ENCODE data around the gene R3HDML. TPM values are rescaled to one million over a fixed set of nuclear protein-coding genes. Genes with fewer than 3 reads are reported as not detected.

The R3HDML gene
- total RNA-seq, 2 donors from 2014 or later = not detected

DNA sequence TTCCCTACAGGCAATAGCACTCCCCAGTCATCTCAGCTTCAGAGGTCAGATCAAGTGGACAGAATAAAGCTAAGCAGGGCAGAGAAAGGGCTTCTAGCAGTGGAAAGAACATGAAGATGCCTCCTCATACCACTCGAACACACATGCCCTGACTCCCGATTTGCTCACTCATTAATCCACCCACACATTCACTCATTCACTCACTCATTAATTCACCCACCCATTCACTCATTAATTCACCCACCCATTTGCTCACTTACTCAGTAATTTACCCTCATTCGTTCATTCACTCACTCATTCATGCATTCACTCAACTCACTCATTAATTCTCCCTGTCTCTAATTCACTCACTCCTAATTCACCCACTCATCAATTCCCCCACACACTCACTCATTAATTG lies 62.6 kb downstream of the R3HDML start:
- peaks cover 73% of the 10 kb centered on the region for H3K4me1 Mint-ChIP-seq
- H3K36me3 Mint-ChIP-seq (ENCODE audit: low read depth) = no peaks in the 10 kb centered on the region
- H3K9ac ChIP-seq (ENCODE audit: extremely low read depth, low read length, poor library complexity, severe bottlenecking) = no peak overlapping the region
- no peak overlapping the region for H3K4me3 Mint-ChIP-seq
- peaks cover 5% of the 10 kb centered on the region for H3K36me3 ChIP-seq (ENCODE audit: control insufficient read depth, insufficient read depth, low read length)
- no peaks in the 10 kb centered on the region for H3K27me3 ChIP-seq (ENCODE audit: control insufficient read depth, insufficient read depth, low read length, poor library complexity, severe bottlenecking)
- H3K27ac Mint-ChIP-seq = no peak overlapping the region
- TF ChIP-seq, protein P1, sequence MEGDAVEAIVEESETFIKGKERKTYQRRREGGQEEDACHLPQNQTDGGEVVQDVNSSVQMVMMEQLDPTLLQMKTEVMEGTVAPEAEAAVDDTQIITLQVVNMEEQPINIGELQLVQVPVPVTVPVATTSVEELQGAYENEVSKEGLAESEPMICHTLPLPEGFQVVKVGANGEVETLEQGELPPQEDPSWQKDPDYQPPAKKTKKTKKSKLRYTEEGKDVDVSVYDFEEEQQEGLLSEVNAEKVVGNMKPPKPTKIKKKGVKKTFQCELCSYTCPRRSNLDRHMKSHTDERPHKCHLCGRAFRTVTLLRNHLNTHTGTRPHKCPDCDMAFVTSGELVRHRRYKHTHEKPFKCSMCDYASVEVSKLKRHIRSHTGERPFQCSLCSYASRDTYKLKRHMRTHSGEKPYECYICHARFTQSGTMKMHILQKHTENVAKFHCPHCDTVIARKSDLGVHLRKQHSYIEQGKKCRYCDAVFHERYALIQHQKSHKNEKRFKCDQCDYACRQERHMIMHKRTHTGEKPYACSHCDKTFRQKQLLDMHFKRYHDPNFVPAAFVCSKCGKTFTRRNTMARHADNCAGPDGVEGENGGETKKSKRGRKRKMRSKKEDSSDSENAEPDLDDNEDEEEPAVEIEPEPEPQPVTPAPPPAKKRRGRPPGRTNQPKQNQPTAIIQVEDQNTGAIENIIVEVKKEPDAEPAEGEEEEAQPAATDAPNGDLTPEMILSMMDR (conservative IDR thresholded peaks at IDR 0.05) = no peak
- H3K9me3 ChIP-seq (ENCODE audit: control insufficient read depth, low read length) = no peaks in the 10 kb centered on the region
- H3K9me3 Mint-ChIP-seq = no peaks in the 10 kb centered on the region
- peak; percentile 17 for DNase-seq
- H3K4me3 ChIP-seq (ENCODE audit: low read length) = no peak overlapping the region
- WGBS, 2 experiments (ENCODE audit: insufficient coverage in 1 of 2, insufficient read length in 1 of 2) = 79 to 90% methylated on average over 3 of the region's 3 CpGs
- no peaks in the 10 kb centered on the region for H3K27me3 Mint-ChIP-seq (ENCODE audit: insufficient read depth)
- no peak overlapping the region for H3K27ac ChIP-seq (ENCODE audit: low read depth, low read length)
- peaks cover 23% of the 10 kb centered on the region for H3K4me1 ChIP-seq (ENCODE audit: control insufficient read depth, insufficient read depth, low read length)

DNA sequence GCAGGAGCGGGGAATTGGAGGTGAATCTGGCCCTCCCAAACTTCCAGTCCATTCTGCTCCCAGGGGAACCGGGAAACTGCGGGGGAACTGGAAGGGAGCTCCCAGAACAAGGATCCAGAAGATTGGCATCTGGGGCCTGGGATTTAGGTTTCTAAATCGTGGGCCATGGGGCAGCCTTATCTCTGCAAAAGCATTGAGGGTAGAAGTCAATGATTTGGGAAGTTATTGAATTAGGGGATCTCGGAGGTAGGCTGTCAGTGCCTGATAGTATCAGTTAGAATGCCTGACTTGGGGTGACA lies 63.8 kb downstream of the R3HDML start:
- no peak overlapping the region for H3K27ac ChIP-seq (ENCODE audit: low read depth, low read length)
- no peak overlapping the region for H3K9ac ChIP-seq (ENCODE audit: extremely low read depth, low read length, poor library complexity, severe bottlenecking)
- peaks cover 5% of the 10 kb centered on the region for H3K36me3 ChIP-seq (ENCODE audit: control insufficient read depth, insufficient read depth, low read length)
- Mint-ChIP-seq H3K9me3 (no peaks in the 10 kb centered on the region), H3K4me1 (peaks cover 71% of the 10 kb centered on the region), H3K36me3 (ENCODE audit: low read depth) (no peaks in the 10 kb centered on the region), H3K27me3 (ENCODE audit: insufficient read depth) (no peaks in the 10 kb centered on the region), H3K4me3 (peak overlapping the region; percentile 39), H3K27ac (peak overlapping the region; percentile 85)
- peak; percentile 42 for DNase-seq
- peaks cover 25% of the 10 kb centered on the region for H3K4me1 ChIP-seq (ENCODE audit: control insufficient read depth, insufficient read depth, low read length)
- no peaks in the 10 kb centered on the region for H3K9me3 ChIP-seq (ENCODE audit: control insufficient read depth, low read length)
- 77 to 88% methylated on average over 5 of the region's 5 CpGs for WGBS, 2 experiments (ENCODE audit: insufficient coverage in 1 of 2, insufficient read length in 1 of 2)
- TF ChIP-seq, protein P1 (conservative IDR thresholded peaks at IDR 0.05) = no peak
- no peak overlapping the region for H3K4me3 ChIP-seq (ENCODE audit: low read length)
- no peaks in the 10 kb centered on the region for H3K27me3 ChIP-seq (ENCODE audit: control insufficient read depth, insufficient read depth, low read length, poor library complexity, severe bottlenecking)

Other genes starting within 250 kb of the R3HDML start
- 1 to 10 TPM in 1 of 2 donors, under 1 TPM in 1; 0.86 to 1.0 TPM for gene JPH2, start 149.9 kb upstream of the R3HDML start, total RNA-seq
- 10 to 100 TPM; 34.2 to 38.7 TPM for gene OSER1, start 126.3 kb upstream of the R3HDML start, total RNA-seq
- 1 to 10 TPM in 1 of 2 donors, not detected in 1; 1.9 TPM for gene GDAP1L1, start 89.7 kb upstream of the R3HDML start, total RNA-seq
- gene FITM2, start 25.8 kb upstream of the R3HDML start, total RNA-seq = 1 to 10 TPM; 2.4 to 2.9 TPM
- gene HNF4A, start 18.7 kb downstream of the R3HDML start, total RNA-seq = 10 to 100 TPM; 56.3 to 58.0 TPM
- 10 to 100 TPM; 18.3 to 19.4 TPM for gene TTPAL, start 138.8 kb downstream of the R3HDML start, total RNA-seq
- gene SERINC3, start 185.0 kb downstream of the R3HDML start, total RNA-seq = 10 to 100 TPM; 75.6 to 91.3 TPM
- 10 to 100 TPM; 61.5 to 77.6 TPM for gene PKIG, start 245.5 kb downstream of the R3HDML start, total RNA-seq

Data from endodermal cell (in vitro differentiated cells).